Psoas muscle (tissue), 8 donors: ENCODE data around the gene CRB1. TPM values are rescaled to one million over a fixed set of nuclear protein-coding genes. Genes with fewer than 3 reads are reported as not detected.

Experiments used
- ATAC-seq, 4 donors: fragments of 200-7000 bp; cut with Tn5 transposase; one replicate each; pipeline ENCODE4 v1.9.1; 2020; ENCODE audit warnings: moderate library complexity in 3 of 4, mild to moderate bottlenecking in 2 of 4
- DNase-seq, 2 donors: peaks; one replicate each; pipeline ENCODE4 v3.0.0-alpha.2; 2020
- H3K27ac ChIP-seq: fragments of 200-600 bp; one replicate; pipeline ENCODE4 v1.8.0; 2022
- H3K27me3 ChIP-seq, 3 donors: fragments of 200-600 bp in 1 of 3; one replicate each; pipeline versions ENCODE4 v1.6.1 to v1.8.0; 2013 to 2022; ENCODE audit warnings: low read length in 2 of 3, mild to moderate bottlenecking in 2 of 3, moderate library complexity in 1 of 3; ENCODE audit not compliant: insufficient read depth in 3 of 3
- H3K36me3 ChIP-seq, 2 donors: fragments of 200-600 bp in 1 of 2; one replicate each; pipeline versions ENCODE4 v1.6.1 to v1.8.0; 2013 to 2022; ENCODE audit warnings: low read depth in 1 of 2, mild to moderate bottlenecking in 1 of 2, moderate library complexity in 1 of 2; ENCODE audit not compliant: insufficient read depth in 1 of 2
- H3K4me1 ChIP-seq: fragments of 200-600 bp; one replicate; pipeline ENCODE4 v1.8.0; 2022
- H3K4me3 ChIP-seq: fragments of 200-600 bp; one replicate; pipeline ENCODE4 v1.8.0; 2022; ENCODE audit warnings: mild to moderate bottlenecking
- H3K9me3 ChIP-seq: fragments of 200-600 bp; one replicate; pipeline ENCODE4 v1.8.0; 2022
- CTCF ChIP-seq: fragments of 200-600 bp; IDR thresholded peaks from one replicate; pipeline ENCODE4 v1.8.0; 2022; ENCODE audit warnings: antibody characterized with exemption
- WGBS, 3 donors: extraction: QIAGEN DNeasy Blood & Tissue Kit; methylation state at CpG; one replicate each; pipeline versions ENCODE4 v1.1.6 to v1.1.7; 2013; 5-methylcytosine and 5-hydroxymethylcytosine counted together
- intact Hi-C, 2 donors: fragments of 100-400 bp; cut with DNase I; formaldehyde crosslinking; loops; one replicate each; pipeline versions ENCODE4 v1.11.0 to v1.14.2; 2022
- polyA plus RNA-seq, 3 donors: library from polyadenylated mRNA; stranded (reverse); fragments of 200-250 nt; gene quantifications; one replicate each; pipeline ENCODE4 v1.2.3, GENCODE V29; 2013
- total RNA-seq, 4 donors: library from RNA; stranded (reverse); fragmentation: NEBNext Ultra II Directional in 2 of 4; extraction: Animal tissue kit (Norgen Biotek cat#: 25700) in 2 of 4; gene quantifications; one replicate each; pipeline versions ENCODE4 v1.2.1 to v1.2.4, GENCODE V29; 2021 to 2023
- donor health status: healthy with polysubstance abuse.
- donor health status: DM: no; HTN: no; CAD: no; lungs with moderate emphysema.
- donor health status: Bipolar disorder and iron deficiency.
- donor health status: healthy.
- donor health status: DM: yes; HTN: yes; CAD: no.
- donor health status: DM: no; HTN: no; CAD: no.
- donor health status: DM: no; HTN: no; CAD: no.
- donor health status: DM: yes; HTN: yes; CAD: no.

CRB1 gene
- total and polyA plus RNA-seq, 7 donors = 0.06 to 1.3 (median 0.77) TPM

DNA sequence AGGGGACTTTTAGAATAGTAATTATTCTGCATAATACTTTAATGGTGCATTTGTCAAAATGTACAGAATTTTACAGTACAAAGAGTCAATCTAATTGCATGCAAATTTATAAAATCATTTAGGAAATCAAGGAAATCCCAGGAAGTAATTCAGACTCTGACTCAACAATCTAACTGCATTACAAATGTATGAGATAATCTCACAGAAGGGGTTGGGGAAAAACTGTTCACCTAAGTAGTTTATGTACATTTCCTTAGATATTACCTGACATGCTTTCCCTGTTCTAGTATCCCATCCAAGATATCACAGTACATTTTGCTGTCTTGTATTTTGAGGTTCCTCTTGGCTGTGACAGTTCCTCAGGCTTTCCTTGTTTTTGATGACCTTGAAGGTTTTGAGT is 4.7 kb downstream of the CRB1 start:
- TF ChIP-seq CTCF = no peak
- Histone ChIP-seq H3K36me3 (no peaks in the 10 kb centered on the region), H3K4me1 (no peaks in the 10 kb centered on the region), H3K9me3 (no peaks in the 10 kb centered on the region), H3K4me3 (no peak overlapping the region), H3K27ac (no peak overlapping the region), H3K27me3 (no peaks in the 10 kb centered on the region)
- DNase-seq (no peak), ATAC-seq (no peak)
- intact Hi-C loops = no loop called here

- no peaks in the 10 kb centered on the region for H3K4me1 ChIP-seq
- DNase-seq (no peak), ATAC-seq (no peak)
- H3K27ac ChIP-seq = no peak overlapping the region
- H3K36me3 ChIP-seq = no peaks in the 10 kb centered on the region
- no peak overlapping the region for H3K4me3 ChIP-seq
- no peaks in the 10 kb centered on the region for H3K9me3 ChIP-seq
- no peaks in the 10 kb centered on the region for H3K27me3 ChIP-seq
- TF ChIP-seq CTCF = no peak
- intact Hi-C loops = no loop called here
- WGBS, 3 donors = 70 to 80% (median 77%) methylated on average over 3 of the region's 3 CpGs
Measured at GRCh38 chr1:197277166-197277565, 9.1 kb downstream of the CRB1 start.

DNA sequence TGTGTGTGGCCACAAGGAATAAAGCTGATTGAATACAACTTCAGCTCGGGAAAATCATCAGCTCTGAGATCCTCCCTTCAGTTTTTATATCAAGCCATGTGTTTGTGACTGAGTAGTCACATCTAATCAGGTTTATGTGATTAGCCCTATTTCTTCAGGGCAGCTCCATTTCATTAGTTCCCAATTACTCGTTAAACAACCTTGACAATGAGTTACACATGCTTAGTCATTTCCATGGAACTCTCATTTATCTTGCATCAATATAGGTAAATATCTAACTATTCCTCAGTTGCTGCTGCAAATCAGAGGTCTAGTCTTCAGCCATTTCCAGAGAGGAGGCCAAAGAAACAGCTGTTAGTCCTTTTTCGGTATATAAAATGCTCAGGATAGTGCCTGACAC is 16.3 kb downstream of the CRB1 start:
- H3K36me3 ChIP-seq = no peaks in the 10 kb centered on the region
- H3K4me3 ChIP-seq = no peak overlapping the region
- no peak for ATAC-seq
- WGBS, 3 donors = 69 to 80% (median 71%) methylated on average over 3 of the region's 3 CpGs
- no peak overlapping the region for H3K27ac ChIP-seq
- no peak for TF ChIP-seq CTCF
- no peaks in the 10 kb centered on the region for H3K27me3 ChIP-seq
- intact Hi-C loops = no loop called here
- H3K4me1 ChIP-seq = no peaks in the 10 kb centered on the region
- no peaks in the 10 kb centered on the region for H3K9me3 ChIP-seq
- no peak for DNase-seq

DNA sequence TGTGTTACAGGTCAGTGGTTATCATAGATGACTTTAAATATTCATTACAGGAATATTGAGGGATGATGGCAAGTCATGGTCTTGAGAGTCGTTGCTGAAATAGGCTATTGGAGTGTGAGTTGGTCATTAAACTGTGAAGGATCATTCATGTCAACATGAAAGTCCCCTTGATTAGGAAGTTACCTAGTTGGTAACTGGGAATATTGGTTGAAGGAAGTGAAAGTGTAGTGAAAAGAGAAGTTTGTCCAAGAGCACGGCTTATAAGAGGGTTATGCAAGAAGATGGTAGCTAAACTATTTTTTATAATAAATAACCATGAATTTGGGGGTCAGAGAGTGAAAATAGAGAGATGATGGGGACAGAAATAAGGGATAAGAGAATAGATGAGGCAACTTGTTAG is 16.9 kb downstream of the CRB1 start:
- WGBS, 3 donors = 78 to 82% (median 81%) methylated on average over 2 of the region's 2 CpGs
- Histone ChIP-seq H3K27me3 (no peaks in the 10 kb centered on the region), H3K4me1 (no peaks in the 10 kb centered on the region), H3K4me3 (no peak overlapping the region), H3K27ac (no peak overlapping the region), H3K9me3 (no peaks in the 10 kb centered on the region), H3K36me3 (no peaks in the 10 kb centered on the region)
- no peak for TF ChIP-seq CTCF
- ATAC-seq (no peak), DNase-seq (no peak)
- intact Hi-C loops = no loop called here

DNA sequence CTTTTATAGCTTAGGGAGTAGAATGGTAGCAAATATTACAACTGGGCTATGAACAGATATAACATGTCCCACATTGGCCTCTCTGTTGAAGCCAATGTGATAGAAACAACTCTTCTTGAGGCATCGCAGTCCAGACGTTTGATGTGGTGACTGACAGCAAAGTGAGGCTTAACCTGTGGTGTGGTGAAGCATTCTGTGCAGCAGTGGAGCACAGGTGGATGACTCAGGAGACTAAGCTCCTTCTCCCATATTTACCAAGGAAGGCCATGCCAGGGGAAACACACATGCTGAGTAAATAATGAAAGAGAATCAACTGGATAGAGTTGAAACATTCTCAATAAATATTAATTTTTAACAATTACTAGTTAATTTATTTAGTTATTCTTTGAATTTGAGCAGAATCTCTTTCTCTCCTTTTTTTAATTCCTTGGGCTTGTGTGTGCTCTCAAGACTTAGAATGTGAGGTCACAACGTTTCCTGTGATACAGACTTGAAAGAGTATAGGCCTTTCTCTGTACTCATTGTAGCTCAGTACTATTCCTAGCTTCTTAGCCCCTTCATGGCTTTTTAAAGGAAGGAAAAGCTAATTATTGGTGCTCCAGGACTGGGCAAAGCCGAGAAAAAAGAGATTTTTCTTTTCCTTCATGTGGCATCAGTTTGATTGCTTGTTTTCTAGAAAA is 17.6 kb downstream of the CRB1 start:
- H3K27ac ChIP-seq = no peak overlapping the region
- DNase-seq = no peak
- no peaks in the 10 kb centered on the region for H3K36me3 ChIP-seq
- no peak overlapping the region for H3K4me3 ChIP-seq
- no peaks in the 10 kb centered on the region for H3K27me3 ChIP-seq
- no peaks in the 10 kb centered on the region for H3K9me3 ChIP-seq
- TF ChIP-seq CTCF = no peak
- ATAC-seq = no peak
- no peaks in the 10 kb centered on the region for H3K4me1 ChIP-seq
- WGBS, 3 donors = 73 to 82% (median 81%) methylated on average over 4 of the region's 4 CpGs
- intact Hi-C loops = no loop called here
